ENCODE results near the gene PRRG2.

PRRG2 gene

DNA sequence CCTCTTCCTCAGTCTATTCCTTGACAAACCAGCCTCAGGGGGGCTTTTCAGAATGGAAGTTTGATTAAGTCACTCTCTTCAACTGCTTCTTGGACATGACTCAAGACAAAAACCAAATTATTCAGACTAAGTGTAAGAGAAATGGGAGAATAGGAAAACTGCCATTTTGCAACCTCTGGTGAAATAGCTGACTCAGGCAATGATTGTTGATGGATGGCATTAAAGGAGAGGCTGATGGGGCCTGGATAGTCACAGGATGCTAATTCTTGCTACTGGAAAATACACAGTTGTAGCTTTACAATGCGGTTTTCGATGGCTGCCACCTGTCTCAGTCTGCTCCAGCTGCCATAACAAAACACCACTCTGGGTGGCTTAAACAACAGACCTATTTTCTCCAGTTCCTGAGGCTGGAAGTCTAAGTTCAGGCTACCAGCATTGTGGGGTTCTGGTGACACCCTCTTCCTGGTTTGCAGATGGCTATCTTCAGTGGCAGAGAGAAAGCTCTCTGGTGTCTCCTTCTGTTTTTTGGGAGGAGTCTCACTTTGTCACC is 6.8 kb upstream of the PRRG2 start:
- no peak for TF ChIP-seq TAF1 (IDR thresholded peaks at IDR 0.05; ENCODE audit: borderline replicate concordance, low read depth, low read length)
- no peak for FAIRE-seq
- no peak for DNase-seq (ENCODE audit: insufficient read length)

GRCh38 chr19:49579193-49579592 is 1.9 kb upstream of the PRRG2 start:
- FAIRE-seq: no peak
- no peak for DNase-seq (ENCODE audit: insufficient read length)
- TF ChIP-seq POLR2AphosphoS5 (IDR thresholded peaks at IDR 0.05; ENCODE audit: low read depth, low read length) (no peak), POLR2A (IDR thresholded peaks at IDR 0.05; ENCODE audit: low read depth, low read length) (no peak), TAF1 (IDR thresholded peaks at IDR 0.05; ENCODE audit: borderline replicate concordance, low read depth, low read length) (no peak)

- FAIRE-seq (no peak), DNase-seq (ENCODE audit: insufficient read length) (no peak)
- TF ChIP-seq TAF1 (IDR thresholded peaks at IDR 0.05; ENCODE audit: borderline replicate concordance, low read depth, low read length): no peak
- no peak for TF ChIP-seq POLR2AphosphoS5 (IDR thresholded peaks at IDR 0.05; ENCODE audit: low read depth, low read length)
- no peak for TF ChIP-seq POLR2A (IDR thresholded peaks at IDR 0.05; ENCODE audit: low read depth, low read length)
Measured at GRCh38 chr19:49579947-49580263, 1.2 kb upstream of the PRRG2 start.

DNA sequence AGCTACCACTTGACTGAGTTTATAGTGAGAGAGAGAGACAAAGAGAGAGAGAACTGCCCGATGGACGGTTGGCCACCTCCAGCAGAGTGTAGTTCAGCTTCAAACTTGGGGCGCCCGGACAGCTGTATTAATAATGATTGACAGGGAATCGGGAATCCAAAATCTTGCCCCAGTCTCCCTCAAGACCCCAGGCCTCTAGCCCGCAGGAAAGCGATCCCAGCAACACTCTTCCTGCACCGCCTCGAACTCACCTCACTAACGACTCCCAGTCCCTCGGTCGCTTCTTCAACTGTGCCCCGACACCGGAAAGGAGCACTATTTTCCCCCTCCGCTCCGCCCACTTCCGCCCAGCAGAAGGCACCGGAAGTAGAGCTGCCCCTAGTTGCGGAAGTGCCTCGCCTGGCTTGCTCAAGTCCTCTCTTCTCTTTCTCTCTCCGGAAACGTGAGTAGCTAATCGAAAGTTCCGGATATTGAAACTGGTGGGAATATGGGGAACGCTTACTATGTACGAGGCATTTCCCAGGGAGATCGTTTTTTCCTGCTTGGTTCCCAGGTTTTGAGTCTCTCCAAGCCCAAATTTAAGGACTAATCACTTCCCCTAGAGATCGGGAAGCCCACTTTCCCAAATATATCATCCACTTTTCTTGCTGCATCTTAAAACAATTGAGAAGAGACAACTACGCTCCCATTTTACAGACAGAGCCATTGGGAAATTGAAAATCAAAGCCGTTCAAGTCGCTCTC is 681 bp upstream of the PRRG2 start, which contains the start of gene NOSIP:
Gene NOSIP (minus strand): TSS at position 293 of the 743 bp plus-strand sequence. CDS start 19,865 bp downstream, outside the sequence.
- peak; percentile 78 for DNase-seq (ENCODE audit: insufficient read length)
- TF ChIP-seq POLR2A (IDR thresholded peaks at IDR 0.05; ENCODE audit: low read depth, low read length): peak; percentile 99
- peak; percentile 99 for TF ChIP-seq POLR2AphosphoS5 (IDR thresholded peaks at IDR 0.05; ENCODE audit: low read depth, low read length)
- peak; percentile 96 for TF ChIP-seq TAF1 (IDR thresholded peaks at IDR 0.05; ENCODE audit: borderline replicate concordance, low read depth, low read length)
- FAIRE-seq: peak; percentile 77

DNA sequence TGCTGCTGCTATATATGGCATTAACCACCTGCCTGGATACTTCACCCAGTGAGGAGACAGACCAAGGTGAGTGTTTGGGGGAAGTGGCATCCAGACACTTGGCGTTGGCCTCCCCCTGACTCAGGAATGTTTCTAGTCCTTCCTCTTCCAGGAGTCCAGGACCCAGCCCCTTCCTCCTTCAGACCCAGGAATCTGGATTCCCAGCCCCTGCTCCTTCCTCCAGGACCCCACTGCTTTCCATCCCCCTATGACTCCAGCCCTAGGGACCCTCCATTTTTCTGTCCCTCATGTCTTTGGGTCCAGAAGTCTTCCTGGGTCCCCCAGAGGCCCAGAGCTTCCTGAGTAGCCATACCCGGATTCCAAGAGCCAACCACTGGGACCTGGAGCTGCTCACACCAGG is 2.1 kb downstream of the PRRG2 start:
- no peak for TF ChIP-seq POLR2A (IDR thresholded peaks at IDR 0.05; ENCODE audit: low read depth, low read length)
- TF ChIP-seq POLR2AphosphoS5 (IDR thresholded peaks at IDR 0.05; ENCODE audit: low read depth, low read length): no peak
- TF ChIP-seq TAF1 (IDR thresholded peaks at IDR 0.05; ENCODE audit: borderline replicate concordance, low read depth, low read length): no peak
- DNase-seq (ENCODE audit: insufficient read length) (no peak), FAIRE-seq (no peak)

DNA sequence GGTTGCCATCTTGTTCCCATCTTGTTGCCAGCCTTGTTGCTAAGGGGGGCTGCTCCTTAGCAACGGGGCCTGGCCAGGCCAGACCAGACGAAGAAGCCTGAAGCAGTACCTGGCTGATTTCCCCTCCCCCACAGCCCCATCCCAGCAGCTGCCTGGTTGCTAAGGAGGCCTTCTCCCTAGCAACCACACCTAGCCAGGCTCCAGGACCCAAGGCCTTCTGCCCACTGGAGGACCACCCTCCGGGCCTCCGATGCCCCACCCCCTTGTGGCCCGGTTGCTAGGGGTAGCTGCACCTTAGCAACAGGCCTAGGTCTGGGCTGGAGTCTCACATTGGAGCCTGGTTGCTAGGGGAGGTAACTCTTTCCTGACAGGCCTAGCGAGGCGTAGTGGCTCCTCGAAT is 3.9 kb downstream of the PRRG2 start:
- DNase-seq (ENCODE audit: insufficient read length) (no peak), FAIRE-seq (no peak)
- TF ChIP-seq POLR2AphosphoS5 (IDR thresholded peaks at IDR 0.05; ENCODE audit: low read depth, low read length) (no peak), TAF1 (IDR thresholded peaks at IDR 0.05; ENCODE audit: borderline replicate concordance, low read depth, low read length) (no peak), POLR2A (IDR thresholded peaks at IDR 0.05; ENCODE audit: low read depth, low read length) (no peak)

GRCh38 chr19:49587227-49587626 is 6.1 kb downstream of the PRRG2 start:
- DNase-seq (ENCODE audit: insufficient read length) (no peak), FAIRE-seq (no peak)
- no peak for TF ChIP-seq TAF1 (IDR thresholded peaks at IDR 0.05; ENCODE audit: borderline replicate concordance, low read depth, low read length)
- no peak for TF ChIP-seq POLR2AphosphoS5 (IDR thresholded peaks at IDR 0.05; ENCODE audit: low read depth, low read length)
- no peak for TF ChIP-seq POLR2A (IDR thresholded peaks at IDR 0.05; ENCODE audit: low read depth, low read length)

- TF ChIP-seq POLR2A (IDR thresholded peaks at IDR 0.05; ENCODE audit: low read depth, low read length) (no peak), TAF1 (IDR thresholded peaks at IDR 0.05; ENCODE audit: borderline replicate concordance, low read depth, low read length) (no peak), POLR2AphosphoS5 (IDR thresholded peaks at IDR 0.05; ENCODE audit: low read depth, low read length) (no peak)
- no peak for DNase-seq (ENCODE audit: insufficient read length)
- no peak for FAIRE-seq
Measured at GRCh38 chr19:49588365-49589122, 7.4 kb downstream of the PRRG2 start.

GRCh38 chr19:49589502-49589905 is 8.4 kb downstream of the PRRG2 start:
- TF ChIP-seq TAF1 (IDR thresholded peaks at IDR 0.05; ENCODE audit: borderline replicate concordance, low read depth, low read length) (no peak), POLR2A (IDR thresholded peaks at IDR 0.05; ENCODE audit: low read depth, low read length) (no peak), POLR2AphosphoS5 (IDR thresholded peaks at IDR 0.05; ENCODE audit: low read depth, low read length) (no peak)
- no peak for DNase-seq (ENCODE audit: insufficient read length)
- no peak for FAIRE-seq

GRCh38 chr19:49590071-49590970 is 9.2 kb downstream of the PRRG2 start:
- DNase-seq (ENCODE audit: insufficient read length) (peak; percentile 88), FAIRE-seq (peak; percentile 93)
- TF ChIP-seq POLR2A (IDR thresholded peaks at IDR 0.05; ENCODE audit: low read depth, low read length) (peak; percentile 87), POLR2AphosphoS5 (IDR thresholded peaks at IDR 0.05; ENCODE audit: low read depth, low read length) (peak; percentile 92), TAF1 (IDR thresholded peaks at IDR 0.05; ENCODE audit: borderline replicate concordance, low read depth, low read length) (peak; percentile 83)

Measured in GM12892 (cell line).